NCI-H2196 treated with DMSO at 0.1 percent for 48 hours (cell line): ENCODE data around the gene TEP1.
"Not testable (repeated sequence)": the region's sequence is repeated elsewhere in the genome, so short reads cannot be mapped to it uniquely, and the experiment has no call there.

Experiments used
- DNase-seq: peaks from one replicate; lab custom pipeline; 2025; ENCODE audit not compliant: unreplicated experiment; lab: John Stamatoyannopoulos, UW

Gene TEP1

GRCh38 chr14:20391505-20391904 is 21.8 kb downstream of the TEP1 start:
- no peak for DNase-seq

- no peak for DNase-seq
These were observed 25.1 kb downstream of the TEP1 start for GRCh38 chr14:20388159-20388558.

- no peak for DNase-seq
These were observed 25.7 kb downstream of the TEP1 start for GRCh38 chr14:20387576-20387975.

- DNase-seq = no peak
These were observed 26.9 kb downstream of the TEP1 start for GRCh38 chr14:20386276-20386855.

- no peak for DNase-seq
These were observed 28.4 kb downstream of the TEP1 start for GRCh38 chr14:20384886-20385285.

- DNase-seq = no peak
These were observed 29.0 kb downstream of the TEP1 start for GRCh38 chr14:20384321-20384720.

- DNase-seq = no peak
These were observed 29.7 kb downstream of the TEP1 start for GRCh38 chr14:20383636-20384035.

GRCh38 chr14:20383032-20383431 is 30.3 kb downstream of the TEP1 start:
- no peak for DNase-seq

- DNase-seq = no peak
These were observed 30.8 kb downstream of the TEP1 start for GRCh38 chr14:20382526-20382925.

GRCh38 chr14:20381341-20381740 is 32.0 kb downstream of the TEP1 start:
- DNase-seq = no peak

- DNase-seq = no peak
These were observed 32.6 kb downstream of the TEP1 start for GRCh38 chr14:20380681-20381080.

GRCh38 chr14:20379743-20380142 is 33.6 kb downstream of the TEP1 start:
- DNase-seq = no peak

GRCh38 chr14:20377171-20377570 is 36.1 kb downstream of the TEP1 start:
- DNase-seq = no peak

- DNase-seq = no peak
These were observed 37.2 kb downstream of the TEP1 start for GRCh38 chr14:20376071-20376588.

GRCh38 chr14:20375471-20375870 is 37.8 kb downstream of the TEP1 start:
- DNase-seq = no peak

GRCh38 chr14:20372796-20373195 is 40.5 kb downstream of the TEP1 start:
- no peak for DNase-seq

- DNase-seq = no peak
These were observed 47.4 kb downstream of the TEP1 start for GRCh38 chr14:20365928-20366327.

- not testable (repeated sequence) for DNase-seq
These were observed 54.8 kb downstream of the TEP1 start for GRCh38 chr14:20358474-20358873.

- no peak for DNase-seq
These were observed 56.9 kb downstream of the TEP1 start for GRCh38 chr14:20356422-20356821.

- no peak for DNase-seq
These were observed 62.4 kb downstream of the TEP1 start for GRCh38 chr14:20350860-20351259.

GRCh38 chr14:20350282-20350681 is 63.0 kb downstream of the TEP1 start:
- no peak for DNase-seq

GRCh38 chr14:20347747-20348146 is 65.6 kb downstream of the TEP1 start:
- no peak for DNase-seq

- DNase-seq = no peak
These were observed 66.6 kb downstream of the TEP1 start for GRCh38 chr14:20346713-20347112.
